Coronary artery (tissue), 2 donors: ENCODE measurements around the gene TRAPPC6A.

Experiments
- DNase-seq: peaks from one replicate; pipeline ENCODE4 v3.0.0-alpha.2; 2017; ENCODE audit warnings: low spot score
- H3K27ac ChIP-seq, 2 donors: fragments of 200-600 bp; sonication (generic); one replicate each; pipeline ENCODE4 v1.5.1; 2016 to 2019
- H3K4me3 ChIP-seq: fragments of 200-600 bp; sonication (generic); 2 replicates; pipeline ENCODE4 v1.5.1; 2016; ENCODE audit warnings: mild to moderate bottlenecking, moderate library complexity
- TF ChIP-seq, protein P1 (sequence below): fragments of 200-600 bp; sonication (generic); IDR thresholded peaks from one replicate; pipeline ENCODE4 v1.5.1; 2019; ENCODE audit warnings: antibody characterized with exemption

TRAPPC6A gene

DNA sequence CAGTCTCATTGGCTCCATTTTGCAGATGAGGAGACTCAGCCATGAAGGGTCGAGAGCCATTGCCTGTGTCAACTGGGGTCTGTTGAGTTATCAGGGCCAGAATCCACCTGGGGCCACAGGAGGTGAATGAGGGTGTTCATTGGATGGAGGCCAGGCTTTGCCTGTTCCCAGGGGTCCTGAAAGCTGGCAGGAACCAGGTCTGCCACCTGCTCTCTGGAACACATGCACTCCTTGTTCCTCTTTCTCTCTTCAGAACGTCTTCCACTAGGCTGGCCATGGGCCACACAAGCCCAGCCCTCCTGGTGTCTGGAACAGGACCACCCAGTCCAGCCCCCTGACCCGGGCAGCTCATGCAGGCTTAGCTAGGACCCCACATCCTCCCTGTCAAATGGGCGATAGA lies 63.9 kb downstream of the TRAPPC6A start:
- Histone ChIP-seq H3K4me3 (no peak overlapping the region), H3K27ac (no peak overlapping the region)
- DNase-seq, result no peak
- TF ChIP-seq, protein P1, sequence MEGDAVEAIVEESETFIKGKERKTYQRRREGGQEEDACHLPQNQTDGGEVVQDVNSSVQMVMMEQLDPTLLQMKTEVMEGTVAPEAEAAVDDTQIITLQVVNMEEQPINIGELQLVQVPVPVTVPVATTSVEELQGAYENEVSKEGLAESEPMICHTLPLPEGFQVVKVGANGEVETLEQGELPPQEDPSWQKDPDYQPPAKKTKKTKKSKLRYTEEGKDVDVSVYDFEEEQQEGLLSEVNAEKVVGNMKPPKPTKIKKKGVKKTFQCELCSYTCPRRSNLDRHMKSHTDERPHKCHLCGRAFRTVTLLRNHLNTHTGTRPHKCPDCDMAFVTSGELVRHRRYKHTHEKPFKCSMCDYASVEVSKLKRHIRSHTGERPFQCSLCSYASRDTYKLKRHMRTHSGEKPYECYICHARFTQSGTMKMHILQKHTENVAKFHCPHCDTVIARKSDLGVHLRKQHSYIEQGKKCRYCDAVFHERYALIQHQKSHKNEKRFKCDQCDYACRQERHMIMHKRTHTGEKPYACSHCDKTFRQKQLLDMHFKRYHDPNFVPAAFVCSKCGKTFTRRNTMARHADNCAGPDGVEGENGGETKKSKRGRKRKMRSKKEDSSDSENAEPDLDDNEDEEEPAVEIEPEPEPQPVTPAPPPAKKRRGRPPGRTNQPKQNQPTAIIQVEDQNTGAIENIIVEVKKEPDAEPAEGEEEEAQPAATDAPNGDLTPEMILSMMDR, result no peak

DNA sequence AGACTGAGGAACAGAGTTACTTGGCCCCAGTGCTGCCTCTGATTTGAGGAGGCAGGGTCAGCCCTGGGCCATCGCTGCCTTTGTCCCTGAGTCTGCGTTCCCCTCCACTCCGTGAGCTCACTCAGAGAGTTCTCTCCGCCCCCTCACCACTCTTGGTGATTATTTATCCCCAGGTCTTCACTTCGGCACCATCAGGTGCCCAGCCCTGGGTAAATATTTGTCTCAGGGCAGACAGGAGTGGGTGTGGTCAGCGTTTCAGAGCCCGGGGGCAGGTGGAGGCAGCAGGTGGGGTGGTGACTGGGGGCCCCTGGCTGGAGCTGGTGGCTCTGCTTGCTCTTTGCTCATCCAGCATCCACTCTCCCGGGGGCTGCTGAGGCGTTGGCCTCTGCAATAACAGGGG lies 64.4 kb downstream of the TRAPPC6A start:
- no peak overlapping the region for H3K4me3 ChIP-seq
- TF ChIP-seq, protein P1, result no peak
- H3K27ac ChIP-seq, result no peak overlapping the region
- no peak for DNase-seq
